ENCODE results near the gene PPARD.

PPARD gene

GRCh38 chr6:35448191-35448590 lies 105.8 kb downstream of the PPARD start:
- DNase-seq = no peak

- DNase-seq = peak; percentile 31
Observed at GRCh38 chr6:35449287-35449881, 107.0 kb downstream of the PPARD start.

GRCh38 chr6:35451354-35452182 lies 109.2 kb downstream of the PPARD start:
- no peak for DNase-seq

GRCh38 chr6:35452183-35453090 lies 110.1 kb downstream of the PPARD start, which contains the start of gene FANCE:
Gene FANCE (plus strand): TSS chr6:35452338. CDS start chr6:35452546, 208 bp downstream.
- DNase-seq = peak; percentile 81

GRCh38 chr6:35453236-35453635 lies 110.9 kb downstream of the PPARD start:
- no peak for DNase-seq

- DNase-seq = no peak
Observed at GRCh38 chr6:35454391-35455110, 112.2 kb downstream of the PPARD start.

GRCh38 chr6:35457907-35458306 lies 115.5 kb downstream of the PPARD start:
- no peak for DNase-seq

- no peak for DNase-seq
Observed at GRCh38 chr6:35461270-35461669, 118.9 kb downstream of the PPARD start.

- no peak for DNase-seq
Observed at GRCh38 chr6:35463292-35463691, 120.9 kb downstream of the PPARD start.

- DNase-seq = no peak
Observed at GRCh38 chr6:35465646-35466045, 123.3 kb downstream of the PPARD start.

- peak; percentile 94 for DNase-seq
Observed at GRCh38 chr6:35468181-35468979, 126.0 kb downstream of the PPARD start, which contains the start of gene RPL10A. Gene RPL10A (plus strand): TSS chr6:35468401. CDS start chr6:35468435, 34 bp downstream.

- no peak for DNase-seq
Observed at GRCh38 chr6:35468980-35469750, 126.8 kb downstream of the PPARD start.

GRCh38 chr6:35469751-35470662 lies 127.6 kb downstream of the PPARD start:
- DNase-seq = no peak

- DNase-seq = no peak
Observed at GRCh38 chr6:35470663-35471120, 128.3 kb downstream of the PPARD start.

- DNase-seq = no peak
Observed at GRCh38 chr6:35471836-35472345, 129.5 kb downstream of the PPARD start.

- DNase-seq = no peak
Observed at GRCh38 chr6:35473075-35473849, 130.9 kb downstream of the PPARD start.

- DNase-seq = no peak
Observed at GRCh38 chr6:35473850-35474130, 131.4 kb downstream of the PPARD start.

- no peak for DNase-seq
Observed at GRCh38 chr6:35474131-35474941, 132.0 kb downstream of the PPARD start.

Data from activated CD4-positive, alpha-beta T cell treated with anti-CD3 and anti-CD28 coated beads, Interleukin-2, amount 50 U/mL, for 1 hour (primary cell).